ENCODE data around the gene SLC2A6. TPM values are rescaled to one million over a fixed set of nuclear protein-coding genes. Genes with fewer than 3 reads are reported as not detected.

Gene SLC2A6
- total RNA-seq, 1 donor: 25.3 TPM

Other genes starting within 250 kb of the SLC2A6 start
- not detected in 2 replicates for gene ABO, start 203.9 kb downstream of the SLC2A6 start, total RNA-seq
- gene SURF6, start 142.9 kb downstream of the SLC2A6 start, total RNA-seq: 5.9 and 7.6 TPM in 2 replicates
- 14.5 and 15.3 TPM in 2 replicates for gene MED22, start 131.0 kb downstream of the SLC2A6 start, total RNA-seq
- gene RPL7A, start 130.9 kb downstream of the SLC2A6 start, total RNA-seq: 1,638 and 1,763 TPM in 2 replicates
- 21.0 and 24.8 TPM in 2 replicates for gene SURF1, start 122.6 kb downstream of the SLC2A6 start, total RNA-seq
- gene SURF2, start 122.5 kb downstream of the SLC2A6 start, total RNA-seq: 10.3 and 15.2 TPM in 2 replicates
- 366 and 392 TPM in 2 replicates for gene SURF4, start 103.0 kb downstream of the SLC2A6 start, total RNA-seq
- gene STKLD1, start 102.7 kb downstream of the SLC2A6 start, total RNA-seq: 0.72 and 1.2 TPM in 2 replicates
- 10.6 and 11.9 TPM in 2 replicates for gene REXO4, start 61.1 kb downstream of the SLC2A6 start, total RNA-seq
- gene ADAMTS13, start 56.7 kb downstream of the SLC2A6 start, total RNA-seq: 1.2 and 1.4 TPM in 2 replicates
- gene CACFD1, start 19.1 kb downstream of the SLC2A6 start, total RNA-seq: 8.0 and 9.0 TPM in 2 replicates
- not detected in 2 replicates for gene MYMK, start 45.9 kb upstream of the SLC2A6 start, total RNA-seq
- gene ADAMTSL2, start 55.6 kb upstream of the SLC2A6 start, total RNA-seq: under 0.01 and 0.29 TPM in 2 replicates
- gene FAM163B, start 130.3 kb upstream of the SLC2A6 start, total RNA-seq: not detected in 2 replicates
- not detected in 2 replicates for gene DBH, start 157.3 kb upstream of the SLC2A6 start, total RNA-seq